IMR-90 (cell line): ENCODE results near the gene TPCN1. TPM values are rescaled to one million over a fixed set of nuclear protein-coding genes. Genes with fewer than 3 reads are reported as not detected.

Source experiments
- ATAC-seq: fragments of 200-7000 bp; cut with Tn5 transposase; 2 replicates; pipeline ENCODE4 v1.9.1; 2020; ENCODE audit warnings: low read depth, mild to moderate bottlenecking, moderate library complexity
- BruUV-seq: library from RNA; stranded (reverse); fragments of 400-500 nt; replicated peaks from 2 replicates; lab custom pipeline; 2021; lab: Mats Ljungman, UMichigan
- CTCF ChIA-PET: fragments of 300-600 bp; formaldehyde crosslinking; extraction: SDS; loops from one replicate; lab custom pipeline; 2021; ENCODE audit warnings: antibody characterized with exemption; lab: Yijun Ruan, JAX
- POLR2A ChIA-PET: fragments of 300-600 bp; sonication (Branson Sonifier 250); formaldehyde crosslinking; loops from one replicate; lab custom pipeline; 2022; ENCODE audit warnings: antibody characterized with exemption; ENCODE audit not compliant: unreplicated experiment; lab: Charles Lee
- DNase-seq: peaks from one replicate; pipeline ENCODE4 v3.0.0; 2013
- H2AFZ ChIP-seq: replicated peaks from 2 replicates; pipeline ENCODE3; 2013; ENCODE audit warnings: low read length, mild to moderate bottlenecking; ENCODE audit not compliant: poor library complexity
- H2AK5ac ChIP-seq: 2 replicates; pipeline ENCODE4 v1.6.1; 2013; ENCODE audit warnings: low read depth, low read length, inconsistent platforms
- H2AK9ac ChIP-seq: replicated peaks from 2 replicates; pipeline ENCODE3; 2013; ENCODE audit warnings: mild to moderate bottlenecking, low read depth, low read length, moderate library complexity; ENCODE audit not compliant: poor library complexity
- H2BK120ac ChIP-seq: 2 replicates; pipeline ENCODE4 v1.6.1; 2013; ENCODE audit warnings: low read depth, low read length, inconsistent platforms
- H2BK15ac ChIP-seq: 3 replicates; pipeline ENCODE4 v1.6.1; 2013; ENCODE audit warnings: low read depth, low read length, inconsistent platforms
- H2BK20ac ChIP-seq: 2 replicates; pipeline ENCODE4 v1.6.1; 2013; ENCODE audit warnings: low read depth, mild to moderate bottlenecking, inconsistent platforms, low read length, moderate library complexity
- H2BK5ac ChIP-seq: 2 replicates; pipeline ENCODE4 v1.6.1; 2013; ENCODE audit warnings: mild to moderate bottlenecking, low read depth, low read length, inconsistent platforms; ENCODE audit not compliant: poor library complexity, severe bottlenecking
- H3K14ac ChIP-seq: replicated peaks from 2 replicates; pipeline ENCODE4 v1.6.1; 2013; ENCODE audit warnings: low read depth, low read length, inconsistent platforms
- H3K18ac ChIP-seq: 2 replicates; pipeline ENCODE4 v1.6.1; 2013; ENCODE audit warnings: low read depth, low read length, control low read depth
- H3K23ac ChIP-seq: 2 replicates; pipeline ENCODE4 v1.6.1; 2013; ENCODE audit warnings: low read depth, low read length, inconsistent platforms
- H3K27ac ChIP-seq: 2 replicates; pipeline ENCODE4 v1.5.1; 2013; ENCODE audit warnings: mild to moderate bottlenecking, control low read depth, low read length; ENCODE audit not compliant: insufficient read depth
- H3K27me3 ChIP-seq: 2 replicates; pipeline ENCODE4 v1.6.1; 2013; ENCODE audit warnings: low read length; ENCODE audit not compliant: control insufficient read depth, insufficient read depth
- H3K36me3 ChIP-seq: 2 replicates; pipeline ENCODE4 v1.6.1; 2013; ENCODE audit warnings: low read length, mixed read lengths; ENCODE audit not compliant: control insufficient read depth, insufficient read depth
- H3K4ac ChIP-seq: 2 replicates; pipeline ENCODE4 v1.6.1; 2013; ENCODE audit warnings: low read depth, low read length, inconsistent platforms
- H3K4me1 ChIP-seq: 2 replicates; pipeline ENCODE4 v1.6.1; 2013; ENCODE audit warnings: low read length, mixed read lengths; ENCODE audit not compliant: control insufficient read depth, insufficient read depth
- H3K4me2 ChIP-seq: 2 replicates; pipeline ENCODE4 v1.6.1; 2013; ENCODE audit warnings: low read depth, mild to moderate bottlenecking, control low read depth, low read length, moderate library complexity
- H3K4me3 ChIP-seq: 2 replicates; pipeline ENCODE4 v1.5.1; 2013; ENCODE audit warnings: low read depth, mild to moderate bottlenecking, control low read depth, low read length, moderate library complexity; ENCODE audit not compliant: insufficient read depth
- H3K56ac ChIP-seq: 2 replicates; pipeline ENCODE4 v1.6.1; 2013; ENCODE audit warnings: low read length, inconsistent platforms; ENCODE audit not compliant: insufficient read depth; ENCODE audit errors: extremely low read depth
- H3K79me1 ChIP-seq, 2 experiments: 2 replicates each; pipeline ENCODE4 v1.6.1; 2013; ENCODE audit warnings: low read length in 2 of 2, inconsistent platforms in 1 of 2, low read depth in 1 of 2
- H3K9ac ChIP-seq: 2 replicates; pipeline ENCODE4 v1.6.1; 2013; ENCODE audit warnings: low read depth, low read length, control low read depth
- H3K9me1 ChIP-seq: 2 replicates; pipeline ENCODE4 v1.6.1; 2013; ENCODE audit warnings: low read length, inconsistent platforms; ENCODE audit not compliant: insufficient read depth
- H3K9me3 ChIP-seq: 2 replicates; pipeline ENCODE4 v1.6.1; 2013; ENCODE audit warnings: low read length; ENCODE audit not compliant: control insufficient read depth, insufficient read depth
- H4K20me1 ChIP-seq: 2 replicates; pipeline ENCODE4 v1.6.1; 2013; ENCODE audit warnings: low read length, inconsistent platforms; ENCODE audit not compliant: insufficient read depth
- H4K5ac ChIP-seq: 2 replicates; pipeline ENCODE4 v1.6.1; 2013; ENCODE audit warnings: mild to moderate bottlenecking, low read depth, low read length, control low read depth
- H4K8ac ChIP-seq, 2 experiments: 2 replicates each; pipeline ENCODE4 v1.6.1; 2013; ENCODE audit warnings: low read depth in 2 of 2, low read length in 2 of 2, control low read depth in 1 of 2, inconsistent platforms in 1 of 2
- H4K91ac ChIP-seq: 2 replicates; pipeline ENCODE4 v1.6.1; 2013; ENCODE audit warnings: low read depth, low read length, inconsistent platforms; ENCODE audit not compliant: insufficient read depth
- FOS ChIP-seq: fragments of 150-350 bp; IDR thresholded peaks from 2 replicates; pipeline ENCODE4 v1.6.1; 2016; ENCODE audit warnings: low read depth, low read length
- MAFK ChIP-seq: IDR thresholded peaks from 2 replicates; pipeline ENCODE4 v1.6.1; 2012; ENCODE audit warnings: low read depth, low read length, improper control_type of control experiment
- POLR2A ChIP-seq: IDR thresholded peaks from 2 replicates; pipeline ENCODE4 v1.6.1; 2012; ENCODE audit warnings: mild to moderate bottlenecking, low read depth, low read length
- RAD21 ChIP-seq: IDR thresholded peaks from 2 replicates; pipeline ENCODE4 v1.6.1; 2012; ENCODE audit warnings: low read length, improper control_type of control experiment
- RFX5 ChIP-seq: IDR thresholded peaks from 2 replicates; pipeline ENCODE4 v1.8.0; 2012; ENCODE audit warnings: low read depth, mild to moderate bottlenecking, low read length, moderate library complexity
- WGBS, 2 experiments: methylation state at CpG; one replicate each; pipeline versions ENCODE4 v1.1.5 to v1.1.7; 2013; ENCODE audit warnings: missing lambda C conversion rate in 2 of 2; ENCODE audit not compliant: insufficient read length in 1 of 2; ENCODE audit errors: extremely low coverage in 2 of 2; 5-methylcytosine and 5-hydroxymethylcytosine counted together
- dilution Hi-C: fragments of 300-500 bp; cut with HindIII; formaldehyde crosslinking; loops from one replicate; pipeline ENCODE4 v1.14.3; 2018; ENCODE audit warnings: low sequenced_read_pairs; ENCODE audit not compliant: unreplicated experiment
- in situ Hi-C: fragments of 300-500 bp; cut with MboI; formaldehyde crosslinking; loops from 3 replicates; pipeline ENCODE4 v1.14.3; 2019; ENCODE audit warnings: low sequenced_read_pairs, inconsistent platforms, mixed read lengths
- intact Hi-C: fragments of 100-400 bp; cut with micrococcal nuclease; formaldehyde crosslinking; loops from 2 replicates; pipeline ENCODE4 v1.10.0; 2022
- polyA plus RNA-seq, 3 experiments: library from polyadenylated mRNA; depleted of rRNA; stranded (reverse); fragments of >200 nt; gene quantifications; 2 replicates each; pipeline ENCODE4 v1.2.3, GENCODE V29; 2012; ENCODE audit warnings: low replicate concordance in 1 of 3
- total RNA-seq: library from RNA; depleted of rRNA; stranded (reverse); fragments of >200 nt; gene quantifications from 2 replicates; pipeline ENCODE4 v1.2.3, GENCODE V29; 2012
- TF ChIP-seq, protein P1 (sequence below): conservative IDR thresholded peaks from 2 replicates; pipeline ENCODE4 v1.5.1; 2012; ENCODE audit warnings: mild to moderate bottlenecking, low read depth, low read length, improper control_type of control experiment
- TF ChIP-seq, protein P2 (sequence below): fragments of 150-350 bp; IDR thresholded peaks from 2 replicates; pipeline ENCODE4 v1.6.1; 2016; ENCODE audit warnings: low read depth, mild to moderate bottlenecking, low read length, moderate library complexity, borderline replicate concordance
- TF ChIP-seq, protein P3 (sequence below): fragments of 150-350 bp; IDR thresholded peaks from 2 replicates; pipeline ENCODE4 v1.6.1; 2017; ENCODE audit warnings: mild to moderate bottlenecking, antibody characterized with exemption, low read length, low read depth

TPCN1 gene
- total and polyA plus RNA-seq, 2 of the 4 experiments (the other 2 are of a cell fraction) = 2.0 to 13.2 TPM

DNA sequence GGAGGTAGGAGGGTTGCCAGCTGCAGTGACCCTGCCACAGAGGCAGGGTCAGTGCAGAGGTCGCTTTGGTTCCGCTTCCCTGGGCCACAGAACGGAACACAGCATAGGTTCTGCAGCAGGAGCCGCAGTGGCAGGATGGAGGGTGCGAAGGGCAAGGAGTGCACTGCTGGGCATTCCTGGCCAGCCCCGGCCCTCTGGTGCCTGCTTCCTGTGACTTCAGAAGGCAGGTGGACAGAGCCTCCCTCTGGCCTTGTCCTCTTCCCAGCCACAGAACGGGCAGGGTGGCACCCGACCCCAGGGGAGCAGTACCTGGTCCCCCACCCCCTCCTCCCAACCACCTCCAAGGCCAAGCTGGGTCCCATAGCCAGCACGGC, 75.9 kb downstream of the TPCN1 start:
- H4K5ac ChIP-seq = no peak overlapping the region
- H2BK20ac ChIP-seq = no peak overlapping the region
- H3K18ac ChIP-seq = no peak overlapping the region
- H3K4me1 ChIP-seq = peaks cover 15% of the 10 kb centered on the region
- TF ChIP-seq, protein P1, sequence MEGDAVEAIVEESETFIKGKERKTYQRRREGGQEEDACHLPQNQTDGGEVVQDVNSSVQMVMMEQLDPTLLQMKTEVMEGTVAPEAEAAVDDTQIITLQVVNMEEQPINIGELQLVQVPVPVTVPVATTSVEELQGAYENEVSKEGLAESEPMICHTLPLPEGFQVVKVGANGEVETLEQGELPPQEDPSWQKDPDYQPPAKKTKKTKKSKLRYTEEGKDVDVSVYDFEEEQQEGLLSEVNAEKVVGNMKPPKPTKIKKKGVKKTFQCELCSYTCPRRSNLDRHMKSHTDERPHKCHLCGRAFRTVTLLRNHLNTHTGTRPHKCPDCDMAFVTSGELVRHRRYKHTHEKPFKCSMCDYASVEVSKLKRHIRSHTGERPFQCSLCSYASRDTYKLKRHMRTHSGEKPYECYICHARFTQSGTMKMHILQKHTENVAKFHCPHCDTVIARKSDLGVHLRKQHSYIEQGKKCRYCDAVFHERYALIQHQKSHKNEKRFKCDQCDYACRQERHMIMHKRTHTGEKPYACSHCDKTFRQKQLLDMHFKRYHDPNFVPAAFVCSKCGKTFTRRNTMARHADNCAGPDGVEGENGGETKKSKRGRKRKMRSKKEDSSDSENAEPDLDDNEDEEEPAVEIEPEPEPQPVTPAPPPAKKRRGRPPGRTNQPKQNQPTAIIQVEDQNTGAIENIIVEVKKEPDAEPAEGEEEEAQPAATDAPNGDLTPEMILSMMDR = no peak
- TF ChIP-seq RFX5 (no peak), POLR2A (no peak), FOS (no peak), MAFK (no peak), RAD21 (no peak)
- TF ChIP-seq, protein P2, sequence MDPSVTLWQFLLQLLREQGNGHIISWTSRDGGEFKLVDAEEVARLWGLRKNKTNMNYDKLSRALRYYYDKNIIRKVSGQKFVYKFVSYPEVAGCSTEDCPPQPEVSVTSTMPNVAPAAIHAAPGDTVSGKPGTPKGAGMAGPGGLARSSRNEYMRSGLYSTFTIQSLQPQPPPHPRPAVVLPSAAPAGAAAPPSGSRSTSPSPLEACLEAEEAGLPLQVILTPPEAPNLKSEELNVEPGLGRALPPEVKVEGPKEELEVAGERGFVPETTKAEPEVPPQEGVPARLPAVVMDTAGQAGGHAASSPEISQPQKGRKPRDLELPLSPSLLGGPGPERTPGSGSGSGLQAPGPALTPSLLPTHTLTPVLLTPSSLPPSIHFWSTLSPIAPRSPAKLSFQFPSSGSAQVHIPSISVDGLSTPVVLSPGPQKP = no peak
- TF ChIP-seq, protein P3, sequence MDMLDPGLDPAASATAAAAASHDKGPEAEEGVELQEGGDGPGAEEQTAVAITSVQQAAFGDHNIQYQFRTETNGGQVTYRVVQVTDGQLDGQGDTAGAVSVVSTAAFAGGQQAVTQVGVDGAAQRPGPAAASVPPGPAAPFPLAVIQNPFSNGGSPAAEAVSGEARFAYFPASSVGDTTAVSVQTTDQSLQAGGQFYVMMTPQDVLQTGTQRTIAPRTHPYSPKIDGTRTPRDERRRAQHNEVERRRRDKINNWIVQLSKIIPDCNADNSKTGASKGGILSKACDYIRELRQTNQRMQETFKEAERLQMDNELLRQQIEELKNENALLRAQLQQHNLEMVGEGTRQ = no peak
- H3K23ac ChIP-seq = no peak overlapping the region
- no peak overlapping the region for H3K27ac ChIP-seq
- no peaks in the 10 kb centered on the region for H3K27me3 ChIP-seq
- dilution Hi-C loops = no loop called here
- WGBS, 2 experiments = 87% methylated on average over 6 of the region's 9 CpGs; no CpG with 5 or more reads in 1 of the 2 experiments
- H3K36me3 ChIP-seq = peaks cover 13% of the 10 kb centered on the region; the same call in 1 of the 2 replicates
- no peak overlapping the region for H3K9ac ChIP-seq
- BruUV-seq = no TSS peak
- H3K9me3 ChIP-seq = no peaks in the 10 kb centered on the region
- intact Hi-C loops = loop anchor here (5.0 kb wide), 1 partner anchor 100 kb away; no protein-coding TSS in a partner anchor
- H2AK5ac ChIP-seq = no peak overlapping the region
- no peaks in the 10 kb centered on the region for H4K20me1 ChIP-seq
- H4K8ac ChIP-seq = no peak overlapping the region
- CTCF ChIA-PET = no interaction called here
- no peak overlapping the region for H2BK5ac ChIP-seq
- H2BK15ac ChIP-seq = no peak overlapping the region
- ATAC-seq (no peak), DNase-seq (no peak)
- no peak overlapping the region for H3K14ac ChIP-seq
- H3K9me1 ChIP-seq = peaks cover 14% of the 10 kb centered on the region; the same call in 1 of the 2 replicates
- H3K79me1 ChIP-seq = no peaks in the 10 kb centered on the region
- H2AK9ac ChIP-seq = no peak overlapping the region
- in situ Hi-C loops = no loop called here
- H3K4me3 ChIP-seq = no peak overlapping the region
- no peak overlapping the region for H3K56ac ChIP-seq
- no peak overlapping the region for H2BK120ac ChIP-seq
- no peak overlapping the region for H4K91ac ChIP-seq
- POLR2A ChIA-PET = no interaction called here
- H2AFZ ChIP-seq = no peak overlapping the region
- H3K4me2 ChIP-seq = no peak overlapping the region
- no peak overlapping the region for H3K4ac ChIP-seq
